ENCODE measurements around the gene MARCHF10. TPM values are rescaled to one million over a fixed set of nuclear protein-coding genes. Genes with fewer than 3 reads are reported as not detected.

Gene MARCHF10, protein sequence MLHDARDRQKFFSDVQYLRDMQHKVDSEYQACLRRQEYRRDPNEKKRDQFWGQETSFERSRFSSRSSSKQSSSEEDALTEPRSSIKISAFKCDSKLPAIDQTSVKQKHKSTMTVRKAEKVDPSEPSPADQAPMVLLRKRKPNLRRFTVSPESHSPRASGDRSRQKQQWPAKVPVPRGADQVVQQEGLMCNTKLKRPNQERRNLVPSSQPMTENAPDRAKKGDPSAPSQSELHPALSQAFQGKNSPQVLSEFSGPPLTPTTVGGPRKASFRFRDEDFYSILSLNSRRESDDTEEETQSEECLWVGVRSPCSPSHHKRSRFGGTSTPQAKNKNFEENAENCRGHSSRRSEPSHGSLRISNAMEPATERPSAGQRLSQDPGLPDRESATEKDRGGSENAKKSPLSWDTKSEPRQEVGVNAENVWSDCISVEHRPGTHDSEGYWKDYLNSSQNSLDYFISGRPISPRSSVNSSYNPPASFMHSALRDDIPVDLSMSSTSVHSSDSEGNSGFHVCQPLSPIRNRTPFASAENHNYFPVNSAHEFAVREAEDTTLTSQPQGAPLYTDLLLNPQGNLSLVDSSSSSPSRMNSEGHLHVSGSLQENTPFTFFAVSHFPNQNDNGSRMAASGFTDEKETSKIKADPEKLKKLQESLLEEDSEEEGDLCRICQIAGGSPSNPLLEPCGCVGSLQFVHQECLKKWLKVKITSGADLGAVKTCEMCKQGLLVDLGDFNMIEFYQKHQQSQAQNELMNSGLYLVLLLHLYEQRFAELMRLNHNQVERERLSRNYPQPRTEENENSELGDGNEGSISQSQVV
- not detected in 2 replicates for total RNA-seq

DNA sequence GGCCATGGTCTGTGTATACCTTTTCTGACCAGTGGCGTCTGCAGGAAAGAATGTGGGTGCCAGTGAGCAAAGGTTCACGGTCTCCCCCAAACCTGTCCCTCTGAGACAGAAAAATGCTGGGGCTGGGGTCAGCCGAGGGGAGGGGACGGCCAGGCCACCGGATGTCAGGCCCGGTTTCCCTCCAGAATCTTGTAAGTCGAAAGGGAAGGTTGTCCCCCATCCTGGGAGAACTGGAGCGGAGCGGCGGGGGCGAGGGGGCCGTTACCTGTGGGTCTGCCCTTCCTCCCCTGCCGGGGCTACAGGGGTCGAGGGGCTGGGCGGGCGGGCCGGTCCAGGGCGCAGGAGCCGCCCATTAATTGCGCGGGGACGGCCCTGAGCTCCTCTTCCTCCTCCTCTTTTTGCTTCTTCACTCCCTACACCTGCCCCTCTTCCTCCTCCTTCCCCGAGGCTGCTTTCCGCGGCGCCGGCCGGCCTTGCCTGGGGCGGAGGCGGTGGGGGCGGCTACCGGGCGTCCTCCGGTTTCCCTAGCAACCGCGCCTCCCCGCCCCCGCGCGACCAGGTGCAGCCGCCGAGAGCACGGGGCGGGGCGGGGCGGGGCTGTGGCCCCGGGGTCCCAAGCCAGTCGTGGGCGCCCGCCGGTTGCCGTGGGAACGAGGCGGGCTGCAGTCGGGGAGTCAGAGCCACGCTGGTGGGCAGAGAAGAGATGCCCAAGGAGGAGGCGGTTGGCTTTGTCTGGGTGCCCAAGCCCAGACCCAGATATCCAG lies at the start of gene MARCHF10:
TSS of gene MARCHF10 (minus strand) at position 503 of the 764 bp plus-strand sequence. CDS start 6,579 bp downstream, outside the sequence.

Small RNA genes within 50 kb of the gene (small RNA-seq; reads per million reads assigned to genes)
- gene RF00019 (not detected), gene RNU6-446P (not detected)

Other genes starting within 250 kb of the MARCHF10 start
- gene MRC2, start 180.6 kb downstream of the MARCHF10 start, total RNA-seq: 54.6 and 59.6 TPM in 2 replicates
- gene TANC2, start 157.9 kb upstream of the MARCHF10 start, total RNA-seq: 18.4 and 26.7 TPM in 2 replicates